ENCODE data around the gene TMUB1.

TMUB1 gene

GRCh38 chr7:151066273-151066974, 16.9 kb downstream of the TMUB1 start:
- no peak for DNase-seq

- no peak for DNase-seq
Observed at GRCh38 chr7:151065516-151065915, 17.8 kb downstream of the TMUB1 start.

- DNase-seq, result no peak
Observed at GRCh38 chr7:151064993-151065392, 18.3 kb downstream of the TMUB1 start.

- no peak for DNase-seq
Observed at GRCh38 chr7:151064454-151064853, 18.8 kb downstream of the TMUB1 start.

GRCh38 chr7:151063212-151063561, 20.1 kb downstream of the TMUB1 start:
- DNase-seq, result no peak

- no peak for DNase-seq
Observed at GRCh38 chr7:151062399-151063211, 20.7 kb downstream of the TMUB1 start.

GRCh38 chr7:151062111-151062398, 21.2 kb downstream of the TMUB1 start:
- DNase-seq, result no peak

- no peak for DNase-seq
Observed at GRCh38 chr7:151061213-151062110, 21.8 kb downstream of the TMUB1 start.

- no peak for DNase-seq
Observed at GRCh38 chr7:151060416-151061212, 22.7 kb downstream of the TMUB1 start.

- DNase-seq, result no peak
Observed at GRCh38 chr7:151060113-151060415, 23.2 kb downstream of the TMUB1 start.

GRCh38 chr7:151059367-151060112, 23.8 kb downstream of the TMUB1 start, which contains the start of gene SLC4A2:
Gene SLC4A2, plus strand, starts transcription at chr7:151059589. Its CDS starts 2,399 bp downstream, at chr7:151061988.
- no peak for DNase-seq

- no peak for DNase-seq
Observed at GRCh38 chr7:151058781-151059366, 24.4 kb downstream of the TMUB1 start.

GRCh38 chr7:151057989-151058780, 25.1 kb downstream of the TMUB1 start:
- peak; percentile 97 for DNase-seq

- no peak for DNase-seq
Observed at GRCh38 chr7:151057506-151057988, 25.7 kb downstream of the TMUB1 start, which contains the start of gene CDK5. Gene CDK5, minus strand, starts transcription at chr7:151057897. Its CDS starts 49 bp downstream, at chr7:151057848.

- no peak for DNase-seq
Observed at GRCh38 chr7:151056666-151057505, 26.4 kb downstream of the TMUB1 start.

- DNase-seq, result no peak
Observed at GRCh38 chr7:151056283-151056665, 27.0 kb downstream of the TMUB1 start.

GRCh38 chr7:151053751-151054150, 29.5 kb downstream of the TMUB1 start:
- DNase-seq, result no peak

- DNase-seq, result no peak
Observed at GRCh38 chr7:151053096-151053495, 30.2 kb downstream of the TMUB1 start.

- DNase-seq, result no peak
Observed at GRCh38 chr7:151051108-151051507, 32.2 kb downstream of the TMUB1 start.
